ENCODE results near the gene PRM1. TPM values are rescaled to one million over a fixed set of nuclear protein-coding genes. Genes with fewer than 3 reads are reported as not detected.
A peak's percentile ranks its signal among the peaks of the same experiment; 100 is the strongest.

Gene PRM1
- total RNA-seq, 2 experiments from 2014 or later: not detected

DNA sequence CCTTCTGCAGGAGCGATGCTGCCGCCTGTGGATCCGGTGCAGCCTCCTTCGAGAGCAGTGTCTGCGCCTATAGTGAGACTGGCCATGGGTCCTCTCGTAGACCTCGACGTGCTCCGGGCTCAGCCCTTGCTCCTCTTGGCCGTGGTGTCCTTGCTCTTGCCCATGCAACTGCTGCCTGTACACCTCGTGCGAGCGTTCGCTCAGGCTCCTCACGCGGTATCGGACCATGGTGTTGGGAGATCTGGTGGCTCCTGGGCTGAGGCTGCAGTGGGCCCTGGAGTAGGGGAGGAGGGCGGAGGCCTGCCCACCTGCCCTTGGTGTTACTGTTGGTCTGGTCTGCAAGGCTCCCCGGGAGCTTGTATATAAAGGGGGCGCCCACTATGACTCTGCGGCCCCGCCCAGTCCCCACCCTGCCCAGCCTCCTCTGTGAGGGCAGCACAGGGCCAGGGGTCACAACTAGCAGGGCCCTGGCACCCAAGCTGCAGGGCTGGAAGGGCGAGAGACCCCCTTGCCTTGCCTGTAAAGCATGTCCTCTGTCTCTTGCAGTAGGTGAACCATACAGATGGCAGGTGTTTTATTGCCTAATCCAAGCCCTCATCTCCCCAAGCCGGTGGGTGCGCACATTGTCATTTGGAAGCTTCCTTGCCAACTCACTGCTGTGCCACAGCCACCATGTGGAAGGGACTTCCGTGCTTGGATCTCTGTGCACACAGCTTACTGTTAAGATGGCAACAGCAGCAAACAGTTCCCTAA, 4.8 kb downstream of the PRM1 start, which contains the start of gene PRM2:
PRM2 (minus strand) TSS at position 338 of the 753 bp plus-strand sequence; CDS start at position 228, 110 bp downstream.
- Mint-ChIP-seq H3K36me3 (ENCODE audit: low read depth) (no peaks in the 10 kb centered on the region), H3K9me3 (ENCODE audit: insufficient read depth) (no peaks in the 10 kb centered on the region), H3K4me3 (no peak within 1 kb of the TSS), H3K4me1 (ENCODE audit: low read depth) (peaks cover 12% of the 10 kb centered on the region), H3K27ac (no peak within 1 kb of the TSS), H3K27me3 (ENCODE audit: low read depth) (no peaks in the 10 kb centered on the region)
- no peak for ATAC-seq
- POLR2A ChIA-PET: no interaction called here
- CTCF ChIA-PET: no interaction called here
- DNase-seq: no peak

- no peak for DNase-seq
- H3K27ac Mint-ChIP-seq: no peak overlapping the region
- no peaks in the 10 kb centered on the region for H3K9me3 Mint-ChIP-seq (ENCODE audit: insufficient read depth)
- ChIA-PET POLR2A (no interaction called here), CTCF (no interaction called here)
- H3K36me3 Mint-ChIP-seq (ENCODE audit: low read depth): no peaks in the 10 kb centered on the region
- peaks cover 11% of the 10 kb centered on the region for H3K4me1 Mint-ChIP-seq (ENCODE audit: low read depth)
- no peaks in the 10 kb centered on the region for H3K27me3 Mint-ChIP-seq (ENCODE audit: low read depth)
- no peak overlapping the region for H3K4me3 Mint-ChIP-seq
- ATAC-seq: no peak
Observed at GRCh38 chr16:11274964-11275363, 6.2 kb downstream of the PRM1 start.

DNA sequence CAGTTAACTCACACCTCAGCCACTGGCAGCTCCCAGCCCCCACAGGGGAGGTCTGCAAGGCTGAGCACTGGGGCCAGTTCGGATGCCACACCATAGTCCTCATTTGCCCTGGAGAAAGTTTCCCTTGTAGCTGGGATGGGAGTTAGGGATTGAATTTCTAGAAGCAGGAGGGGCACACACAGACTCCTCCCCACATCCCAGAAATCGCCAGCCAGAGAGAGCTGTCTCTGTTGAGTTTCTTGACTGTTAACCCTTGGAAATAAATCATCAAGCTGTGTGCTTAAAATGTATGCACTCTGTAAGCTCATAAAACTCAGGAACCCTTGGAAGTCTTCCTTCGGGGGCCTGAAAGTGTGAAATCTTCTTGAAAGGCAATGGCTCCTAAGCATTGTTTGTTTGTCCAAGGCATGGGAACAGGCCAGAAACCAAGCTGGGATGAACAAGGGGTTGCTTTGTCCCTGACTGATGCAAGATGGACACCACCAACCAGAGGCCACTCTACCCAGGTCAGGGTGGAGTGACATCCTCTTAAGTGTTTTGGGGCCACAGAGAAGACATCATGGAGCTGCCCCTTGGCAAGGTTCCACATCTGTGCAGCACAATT, 7.3 kb downstream of the PRM1 start:
- no peaks in the 10 kb centered on the region for H3K36me3 Mint-ChIP-seq (ENCODE audit: low read depth)
- H3K9me3 Mint-ChIP-seq (ENCODE audit: insufficient read depth): no peaks in the 10 kb centered on the region
- ChIA-PET CTCF (interaction anchor here (0.7 kb wide), 1 partner anchor 303 kb away, joined by 4 read pairs; no protein-coding TSS in a partner anchor), POLR2A (interaction anchor here (0.7 to 1.0 kb wide), 2 partner anchors 37 to 200 kb away, joined by 3 read pairs; no protein-coding TSS in a partner anchor)
- DNase-seq (no peak), ATAC-seq (no peak)
- H3K4me3 Mint-ChIP-seq: no peak overlapping the region
- peaks cover under 1% of the 10 kb centered on the region for H3K4me1 Mint-ChIP-seq (ENCODE audit: low read depth)
- no peak overlapping the region for H3K27ac Mint-ChIP-seq
- no peaks in the 10 kb centered on the region for H3K27me3 Mint-ChIP-seq (ENCODE audit: low read depth)

- no peaks in the 10 kb centered on the region for H3K9me3 Mint-ChIP-seq (ENCODE audit: insufficient read depth)
- DNase-seq (no peak), ATAC-seq (no peak)
- ChIA-PET CTCF (interaction anchor here (0.7 to 1.4 kb wide), 2 partner anchors 11 to 309 kb away, joined by 3 to 5 read pairs; no protein-coding TSS in a partner anchor), POLR2A (interaction anchor here (1.0 kb wide), 1 partner anchor 38 kb away, joined by 3 read pairs; no protein-coding TSS in a partner anchor)
- H3K27me3 Mint-ChIP-seq (ENCODE audit: low read depth): peaks cover 4% of the 10 kb centered on the region
- no peaks in the 10 kb centered on the region for H3K4me1 Mint-ChIP-seq (ENCODE audit: low read depth)
- peak within 1 kb of the TSS; percentile 35 for H3K27ac Mint-ChIP-seq
- H3K4me3 Mint-ChIP-seq: no peak within 1 kb of the TSS
- no peaks in the 10 kb centered on the region for H3K36me3 Mint-ChIP-seq (ENCODE audit: low read depth)
Observed at GRCh38 chr16:11272921-11273720, 8.0 kb downstream of the PRM1 start, which contains the start of gene PRM3. PRM3 (minus strand) TSS chr16:11273629; CDS start chr16:11273595, 34 bp downstream.

GRCh38 chr16:11272484-11272883, 8.6 kb downstream of the PRM1 start:
- Mint-ChIP-seq H3K27me3 (ENCODE audit: low read depth) (peaks cover 6% of the 10 kb centered on the region), H3K36me3 (ENCODE audit: low read depth) (no peaks in the 10 kb centered on the region), H3K4me3 (no peak overlapping the region), H3K4me1 (ENCODE audit: low read depth) (no peaks in the 10 kb centered on the region), H3K9me3 (ENCODE audit: insufficient read depth) (no peaks in the 10 kb centered on the region), H3K27ac (no peak overlapping the region)
- ATAC-seq (no peak), DNase-seq (no peak)
- POLR2A ChIA-PET: no interaction called here
- CTCF ChIA-PET: interaction anchor here (1.4 kb wide), 1 partner anchor 308 kb away, joined by 5 read pairs; no protein-coding TSS in a partner anchor

DNA sequence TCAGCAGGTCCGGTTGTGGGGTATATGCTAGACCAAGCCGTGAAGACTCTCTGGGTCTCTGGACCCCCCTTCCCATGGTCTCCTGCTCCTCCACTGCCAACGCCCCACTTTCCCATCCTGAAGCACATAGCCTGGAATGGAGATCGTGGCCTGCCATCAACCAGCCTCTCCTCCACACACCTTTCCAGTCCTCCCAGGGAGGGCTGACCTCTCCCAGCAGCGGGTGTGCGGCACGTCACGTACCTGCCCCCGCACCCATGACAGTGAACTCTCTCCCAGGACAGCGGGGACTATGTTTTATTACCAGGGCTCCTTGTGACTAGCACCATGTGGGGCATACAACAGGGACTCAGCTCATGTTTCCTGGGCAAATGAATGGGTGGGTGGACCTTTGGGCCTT, 9.5 kb downstream of the PRM1 start:
- POLR2A ChIA-PET: no interaction called here
- H3K4me1 Mint-ChIP-seq (ENCODE audit: low read depth): no peaks in the 10 kb centered on the region
- no peak for ATAC-seq
- CTCF ChIA-PET: interaction anchor here (1.4 to 1.5 kb wide), 2 partner anchors 101 to 307 kb away, joined by 5 read pairs; no protein-coding TSS in a partner anchor
- H3K36me3 Mint-ChIP-seq (ENCODE audit: low read depth): no peaks in the 10 kb centered on the region
- no peak for DNase-seq
- no peak overlapping the region for H3K27ac Mint-ChIP-seq
- no peak overlapping the region for H3K4me3 Mint-ChIP-seq
- H3K9me3 Mint-ChIP-seq (ENCODE audit: insufficient read depth): no peaks in the 10 kb centered on the region
- peaks cover 6% of the 10 kb centered on the region for H3K27me3 Mint-ChIP-seq (ENCODE audit: low read depth)

DNA sequence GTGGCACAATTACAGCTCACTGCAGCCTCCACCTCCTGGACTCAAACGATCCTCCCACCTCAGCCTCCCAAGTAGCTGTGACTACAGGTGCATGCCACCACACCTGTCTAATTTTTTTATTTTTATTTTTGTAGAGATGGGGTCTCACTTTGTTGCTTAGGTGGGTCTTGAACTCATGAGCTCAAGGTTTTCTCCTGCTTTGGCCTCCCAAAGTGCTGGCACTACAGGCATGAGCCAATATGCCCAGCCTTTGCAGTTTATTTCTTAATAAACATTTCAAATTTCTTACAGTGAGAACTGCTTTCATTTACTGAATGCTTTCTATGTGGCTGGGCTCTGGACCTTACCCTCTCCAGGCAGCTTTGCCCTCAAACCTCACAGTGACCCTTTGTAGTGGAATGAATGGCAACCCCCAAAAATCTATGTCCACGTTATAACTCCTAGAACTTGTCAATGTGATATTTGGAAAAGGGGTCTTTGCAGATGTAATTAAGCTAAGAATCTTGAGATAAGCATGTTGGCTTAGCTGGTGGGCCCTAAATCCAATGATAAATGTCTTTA, 10.4 kb downstream of the PRM1 start:
- Mint-ChIP-seq H3K9me3 (ENCODE audit: insufficient read depth) (no peaks in the 10 kb centered on the region), H3K4me3 (no peak overlapping the region), H3K36me3 (ENCODE audit: low read depth) (no peaks in the 10 kb centered on the region), H3K27me3 (ENCODE audit: low read depth) (peaks cover 6% of the 10 kb centered on the region), H3K4me1 (ENCODE audit: low read depth) (peaks cover 1% of the 10 kb centered on the region), H3K27ac (no peak overlapping the region)
- ATAC-seq (no peak), DNase-seq (no peak)
- CTCF ChIA-PET: interaction anchor here (1.5 kb wide), 1 partner anchor 102 kb away, joined by 5 read pairs; no protein-coding TSS in a partner anchor
- POLR2A ChIA-PET: no interaction called here

DNA sequence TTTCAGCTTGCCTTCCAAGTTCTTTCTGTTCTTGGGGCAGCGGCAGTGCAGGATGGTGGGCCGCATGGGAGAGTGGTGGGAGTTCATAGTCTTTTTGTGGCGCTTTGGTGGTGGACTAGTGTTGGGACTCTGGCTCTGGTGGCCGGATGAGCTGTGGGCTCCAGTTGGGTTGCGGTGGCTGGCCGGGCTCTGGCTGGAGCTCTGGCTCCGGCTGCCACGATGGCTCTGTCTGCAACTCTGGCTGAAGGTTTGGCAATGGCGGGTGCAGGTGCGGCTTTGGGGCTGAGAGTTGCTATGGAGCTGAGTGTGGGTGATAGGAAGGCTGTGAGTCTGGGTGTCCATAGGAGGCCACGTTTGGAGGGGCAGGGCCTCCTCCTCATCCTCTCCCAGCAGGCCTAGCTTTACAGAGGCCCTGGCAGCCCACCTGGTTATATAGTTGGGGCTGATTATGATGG, 12.2 kb downstream of the PRM1 start, which contains the start of gene TNP2:
TNP2 (minus strand) TSS at position 405 of the 455 bp plus-strand sequence; CDS start at position 342, 63 bp downstream.
- POLR2A ChIA-PET: interaction anchor here (1.3 kb wide), 2 partner anchors 11 to 13 kb away, joined by 3 to 5 read pairs; partner anchors contain the start of gene SOCS1
- no peaks in the 10 kb centered on the region for H3K36me3 Mint-ChIP-seq (ENCODE audit: low read depth)
- no peak within 1 kb of the TSS for H3K4me3 Mint-ChIP-seq
- peaks cover 6% of the 10 kb centered on the region for H3K27me3 Mint-ChIP-seq (ENCODE audit: low read depth)
- DNase-seq (no peak), ATAC-seq (no peak)
- no peaks in the 10 kb centered on the region for H3K9me3 Mint-ChIP-seq (ENCODE audit: insufficient read depth)
- no peak within 1 kb of the TSS for H3K27ac Mint-ChIP-seq
- peaks cover 17% of the 10 kb centered on the region for H3K4me1 Mint-ChIP-seq (ENCODE audit: low read depth)
- CTCF ChIA-PET: no interaction called here

DNA sequence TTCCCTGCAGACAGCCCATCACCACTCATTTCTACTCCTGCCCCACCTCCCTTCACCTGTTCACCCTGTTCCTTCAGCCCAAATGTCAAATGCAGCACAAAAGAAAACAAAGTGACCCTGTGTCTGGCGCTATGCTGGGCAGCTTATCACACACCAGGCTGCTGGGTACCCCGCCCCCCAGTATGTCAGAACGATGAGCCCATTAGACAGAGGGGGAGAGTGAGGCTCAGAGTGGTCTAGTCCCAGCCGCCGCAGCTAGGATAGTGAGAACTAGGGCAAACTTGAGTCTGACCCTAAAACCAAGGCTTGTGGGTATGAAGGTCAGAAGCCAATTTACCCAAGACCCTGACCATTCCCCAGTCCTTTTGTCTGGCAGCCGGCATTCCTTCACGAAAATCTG, 16.0 kb downstream of the PRM1 start:
- H3K9me3 Mint-ChIP-seq (ENCODE audit: insufficient read depth): no peaks in the 10 kb centered on the region
- peaks cover 38% of the 10 kb centered on the region for H3K4me1 Mint-ChIP-seq (ENCODE audit: low read depth)
- no peaks in the 10 kb centered on the region for H3K36me3 Mint-ChIP-seq (ENCODE audit: low read depth)
- H3K4me3 Mint-ChIP-seq: no peak overlapping the region
- DNase-seq: no peak
- peak overlapping the region; percentile 88 for H3K27ac Mint-ChIP-seq
- ChIA-PET POLR2A (interaction anchor here (1.4 to 2.3 kb wide), 2 partner anchors 10 to 91 kb away, joined by 3 to 8 read pairs; partner anchors contain the start of gene SOCS1), CTCF (interaction anchor here (1.6 kb wide), 1 partner anchor 33 kb away, joined by 3 read pairs; no protein-coding TSS in a partner anchor)
- peaks cover 6% of the 10 kb centered on the region for H3K27me3 Mint-ChIP-seq (ENCODE audit: low read depth)
- no peak for ATAC-seq

GRCh38 chr16:11264155-11264832, 16.8 kb downstream of the PRM1 start:
- H3K27me3 Mint-ChIP-seq (ENCODE audit: low read depth): peaks cover 6% of the 10 kb centered on the region
- H3K36me3 Mint-ChIP-seq (ENCODE audit: low read depth): no peaks in the 10 kb centered on the region
- H3K9me3 Mint-ChIP-seq (ENCODE audit: insufficient read depth): no peaks in the 10 kb centered on the region
- DNase-seq (no peak), ATAC-seq (peak; percentile 29)
- peak overlapping the region; percentile 88 for H3K27ac Mint-ChIP-seq
- H3K4me3 Mint-ChIP-seq: peak overlapping the region; percentile 48
- POLR2A ChIA-PET: interaction anchor here (0.6 to 2.3 kb wide), 7 partner anchors 9 to 95 kb away, joined by 3 to 8 read pairs (median 5); partner anchors contain the start of gene SOCS1
- CTCF ChIA-PET: interaction anchor here (0.9 to 1.6 kb wide), 8 partner anchors 34 to 315 kb away, joined by 3 to 16 read pairs (median 4); no protein-coding TSS in a partner anchor
- H3K4me1 Mint-ChIP-seq (ENCODE audit: low read depth): peaks cover 47% of the 10 kb centered on the region

Measured in activated CD8-positive, alpha-beta T cell treated with anti-CD3 and anti-CD28 coated beads, Interleukin-2, amount 10 ng/mL, durations not matched to agents 7 days and 5 days (primary cell).